Prostate gland (tissue), 2 donors: ENCODE data around the gene ATP6V1F.

Source experiments
- CTCF ChIP-seq, 4 experiments: fragments of 200-600 bp in 2 of 4; fragments of 450-650 bp in 2 of 4; sonication (generic) in 2 of 4; IDR thresholded peaks; 1 replicate in 3 of 4; 2 replicates in 1 of 4; pipeline ENCODE4 v1.5.1; 2016 to 2019; ENCODE audit warnings: antibody characterized with exemption in 4 of 4, mild to moderate bottlenecking in 2 of 4, moderate library complexity in 2 of 4
- POLR2A ChIP-seq: fragments of 450-650 bp; IDR thresholded peaks from one replicate; pipeline ENCODE4 v1.6.1; 2016; ENCODE audit warnings: antibody characterized with exemption, mild to moderate bottlenecking
- POLR2AphosphoS5 ChIP-seq: sonication (generic); formaldehyde crosslinking; IDR thresholded peaks from one replicate; pipeline ENCODE4 v1.6.1; 2017; ENCODE audit warnings: antibody characterized with exemption

GRCh38 chr7:128841171-128841690, 21.4 kb upstream of the ATP6V1F start:
- TF ChIP-seq POLR2AphosphoS5 = no peak
- no peak for TF ChIP-seq POLR2A
- TF ChIP-seq CTCF (IDR thresholded peaks at IDR 0.05) = no peak
